Activated naive CD8-positive, alpha-beta T cell (primary cell): ENCODE measurements around the gene STX8.

ENCODE experiments used
- H3K27ac Mint-ChIP-seq: one replicate; pipeline ENCODE4 v1.8.0; 2021; ENCODE audit warnings: mixed read lengths
- H3K27me3 Mint-ChIP-seq: one replicate; pipeline ENCODE4 v1.8.0; 2021; ENCODE audit warnings: mixed read lengths
- H3K36me3 Mint-ChIP-seq: one replicate; pipeline ENCODE4 v1.8.0; 2021; ENCODE audit warnings: mixed read lengths
- H3K4me1 Mint-ChIP-seq: one replicate; pipeline ENCODE4 v1.8.0; 2021; ENCODE audit warnings: low read depth, mixed read lengths
- H3K4me3 Mint-ChIP-seq: one replicate; pipeline ENCODE4 v1.8.0; 2021; ENCODE audit warnings: mild to moderate bottlenecking, mixed read lengths
- H3K9me3 Mint-ChIP-seq: one replicate; pipeline ENCODE4 v1.8.0; 2021; ENCODE audit warnings: low read depth, mixed read lengths

STX8 gene

DNA sequence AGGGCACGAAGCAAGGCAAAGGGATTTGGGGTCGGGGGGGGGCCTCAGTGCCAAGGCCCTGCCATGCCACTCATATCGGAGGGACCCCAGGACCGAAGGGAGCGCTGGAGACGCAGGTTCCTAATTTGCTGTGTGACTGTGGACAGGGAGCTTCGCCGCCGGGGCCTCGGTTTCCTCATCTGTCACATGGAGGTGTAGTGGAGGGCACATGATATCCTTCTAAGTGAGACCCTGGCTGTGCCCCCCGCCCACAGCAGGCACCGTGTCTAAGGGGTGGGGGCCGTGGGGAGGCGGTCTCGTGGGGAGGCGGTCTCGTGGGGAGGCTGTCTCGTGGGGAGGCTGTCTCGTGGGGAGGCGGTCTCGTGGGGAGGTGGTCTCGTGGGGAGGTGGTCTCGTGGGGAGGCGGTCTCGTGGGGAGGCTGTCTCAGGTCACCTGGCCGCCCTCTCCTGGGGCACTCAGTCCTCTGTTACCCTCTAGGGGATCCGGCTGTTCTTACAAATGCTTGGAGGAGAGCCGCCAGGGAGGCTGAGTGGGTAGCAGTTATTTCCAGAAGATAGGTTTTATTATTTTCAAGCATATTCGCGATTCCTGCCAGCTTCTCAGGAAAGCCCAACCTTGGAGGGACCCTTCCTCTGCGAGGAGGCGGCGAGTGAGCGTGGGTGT, 349.4 kb downstream of the STX8 start:
- Mint-ChIP-seq H3K4me1 (no peaks in the 10 kb centered on the region), H3K36me3 (no peaks in the 10 kb centered on the region), H3K9me3 (no peaks in the 10 kb centered on the region), H3K27me3 (peaks cover 2% of the 10 kb centered on the region), H3K4me3 (no peak overlapping the region), H3K27ac (no peak overlapping the region)

DNA sequence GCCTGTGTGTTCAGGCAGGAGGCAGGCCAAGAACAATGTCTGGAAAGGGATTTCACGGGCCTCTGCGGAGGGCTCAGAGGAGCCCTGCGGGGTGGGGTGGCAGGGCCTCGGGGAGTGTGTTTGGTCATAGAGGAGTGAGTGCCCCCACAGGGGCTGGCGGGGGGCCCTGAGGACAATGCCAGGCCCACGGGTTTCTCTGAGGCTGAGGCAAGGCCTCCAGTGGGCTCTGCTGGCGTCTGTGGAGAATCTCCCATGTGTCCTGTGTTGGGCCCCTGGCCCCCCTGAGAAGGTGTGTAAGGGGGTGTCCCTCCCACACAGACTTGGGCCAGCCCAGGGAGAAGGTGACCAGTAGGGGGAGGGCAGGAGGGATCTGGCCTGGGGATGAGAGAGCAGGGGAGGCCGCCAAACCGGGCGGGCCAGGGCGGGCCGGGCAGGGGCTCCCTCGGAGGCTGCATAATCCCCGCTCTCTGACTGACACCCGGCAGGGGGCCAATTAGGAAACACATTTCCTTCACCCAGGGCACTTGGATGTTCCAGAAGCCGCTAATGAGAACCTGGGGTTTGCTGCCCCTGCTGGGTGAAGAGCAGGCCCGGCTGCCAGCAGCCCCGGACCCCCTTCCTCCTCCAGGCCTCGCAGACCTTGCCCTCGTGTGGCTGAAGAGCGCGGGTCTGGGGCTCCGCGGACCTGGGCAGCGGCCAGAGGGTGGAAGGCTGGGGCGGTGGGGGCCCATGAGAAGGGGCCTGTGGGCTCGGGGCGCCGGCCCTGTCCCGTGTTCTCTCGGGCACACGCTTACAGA, 350.1 kb downstream of the STX8 start:
- H3K9me3 Mint-ChIP-seq: no peaks in the 10 kb centered on the region
- no peak overlapping the region for H3K27ac Mint-ChIP-seq
- no peak overlapping the region for H3K4me3 Mint-ChIP-seq
- H3K4me1 Mint-ChIP-seq: no peaks in the 10 kb centered on the region
- H3K36me3 Mint-ChIP-seq: no peaks in the 10 kb centered on the region
- peaks cover 2% of the 10 kb centered on the region for H3K27me3 Mint-ChIP-seq

DNA sequence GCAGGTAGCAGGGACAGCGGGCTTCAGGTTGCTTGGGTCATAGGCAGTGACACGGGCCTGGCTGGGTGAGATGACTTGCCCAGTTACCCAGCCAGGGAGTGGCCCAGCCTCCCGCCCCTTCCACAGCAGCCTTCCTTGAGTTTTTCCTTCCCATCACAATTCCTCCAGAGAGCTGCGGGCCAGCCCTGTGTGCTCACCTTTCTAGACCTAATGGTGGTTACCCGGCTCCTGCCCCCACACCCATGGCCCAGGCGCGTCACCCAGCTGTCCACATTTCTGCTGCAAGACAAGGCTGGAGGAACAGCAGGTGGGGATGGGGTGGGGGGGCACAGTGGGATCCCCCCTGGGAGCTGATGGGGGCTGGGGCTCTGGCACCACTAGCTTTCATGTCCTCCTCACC, 351.1 kb downstream of the STX8 start:
- H3K9me3 Mint-ChIP-seq: no peaks in the 10 kb centered on the region
- H3K4me1 Mint-ChIP-seq: no peaks in the 10 kb centered on the region
- H3K4me3 Mint-ChIP-seq: no peak overlapping the region
- H3K36me3 Mint-ChIP-seq: no peaks in the 10 kb centered on the region
- no peak overlapping the region for H3K27ac Mint-ChIP-seq
- H3K27me3 Mint-ChIP-seq: peaks cover 1% of the 10 kb centered on the region

DNA sequence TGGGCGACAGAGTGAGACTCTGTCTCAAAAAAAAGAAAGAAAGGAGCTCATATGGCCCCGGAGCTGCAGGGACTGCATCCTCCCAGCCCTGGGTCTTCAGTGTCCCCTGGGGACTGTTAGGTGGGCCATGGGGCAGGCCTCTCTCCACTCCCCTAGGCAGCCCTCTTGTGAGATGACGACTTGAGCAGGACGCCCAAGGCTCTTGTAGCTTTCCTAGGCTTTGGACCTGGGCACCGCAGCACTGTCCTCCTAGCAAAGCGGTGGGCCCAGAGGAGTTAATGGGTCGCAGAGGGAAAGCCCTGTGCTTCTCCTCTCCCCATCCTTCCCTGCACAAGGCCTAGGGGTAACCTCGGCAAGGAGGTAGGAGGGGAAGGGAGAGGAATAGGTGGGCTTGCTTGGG, 352.1 kb downstream of the STX8 start:
- Mint-ChIP-seq H3K4me3 (no peak overlapping the region), H3K27ac (no peak overlapping the region), H3K9me3 (no peaks in the 10 kb centered on the region), H3K36me3 (no peaks in the 10 kb centered on the region), H3K27me3 (no peaks in the 10 kb centered on the region), H3K4me1 (no peaks in the 10 kb centered on the region)

DNA sequence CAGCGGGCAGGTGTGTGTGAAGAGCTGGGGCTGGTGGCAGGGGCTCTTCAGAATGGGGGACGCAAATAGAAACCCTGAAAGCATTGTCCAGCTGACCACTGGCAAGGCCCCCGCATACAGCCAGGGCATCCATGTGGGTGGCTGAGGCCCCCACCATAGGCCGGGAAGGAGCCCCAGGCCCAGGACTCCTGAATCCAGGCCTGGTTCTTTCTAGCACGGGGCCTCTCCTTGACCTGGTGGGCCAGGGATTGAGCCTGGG, 353.8 kb downstream of the STX8 start:
- Mint-ChIP-seq H3K9me3 (peaks cover 3% of the 10 kb centered on the region), H3K27ac (no peak overlapping the region), H3K36me3 (peaks cover 3% of the 10 kb centered on the region), H3K4me3 (no peak overlapping the region), H3K27me3 (peaks cover 1% of the 10 kb centered on the region), H3K4me1 (no peaks in the 10 kb centered on the region)

DNA sequence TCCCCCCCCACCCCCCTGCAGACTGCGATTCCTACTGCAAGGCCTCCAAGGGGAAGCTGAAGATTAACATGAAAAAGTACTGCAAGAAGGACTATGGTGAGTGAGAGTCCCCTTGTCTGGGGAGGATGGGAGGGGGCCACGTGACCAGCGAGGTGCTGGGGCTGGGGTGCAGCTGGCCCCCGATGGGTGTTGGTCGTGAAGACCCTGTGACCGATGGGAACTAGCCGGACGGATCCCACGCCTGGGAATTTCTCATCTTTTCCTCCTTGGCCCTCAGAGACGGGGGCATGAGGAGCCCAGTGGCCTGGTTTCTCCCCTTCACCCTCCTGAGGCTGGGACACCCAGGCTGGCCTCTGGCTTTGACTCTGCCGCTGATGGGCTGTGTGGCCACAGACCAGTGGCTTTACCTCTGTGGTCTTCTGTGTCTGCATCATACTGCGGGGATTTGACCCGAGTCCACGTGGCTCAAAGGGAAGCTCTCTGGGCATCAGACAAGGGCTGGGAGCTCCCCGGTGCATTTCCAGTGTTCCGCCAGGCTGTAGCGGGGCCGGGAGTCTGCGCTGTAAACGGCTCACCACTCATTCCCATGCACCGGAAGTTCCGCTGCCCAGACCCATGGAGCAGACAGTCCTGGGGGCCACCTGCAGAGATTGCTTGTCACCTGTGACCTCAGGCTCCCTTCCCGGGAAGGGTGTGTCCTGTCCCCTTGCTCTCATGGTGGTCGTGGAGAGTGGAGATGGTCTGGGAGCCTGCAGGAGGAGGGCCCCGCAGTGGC, 354.3 kb downstream of the STX8 start:
- Mint-ChIP-seq H3K27me3 (peaks cover 1% of the 10 kb centered on the region), H3K9me3 (peaks cover 6% of the 10 kb centered on the region), H3K36me3 (peaks cover 3% of the 10 kb centered on the region), H3K4me1 (no peaks in the 10 kb centered on the region), H3K27ac (no peak overlapping the region), H3K4me3 (no peak overlapping the region)

DNA sequence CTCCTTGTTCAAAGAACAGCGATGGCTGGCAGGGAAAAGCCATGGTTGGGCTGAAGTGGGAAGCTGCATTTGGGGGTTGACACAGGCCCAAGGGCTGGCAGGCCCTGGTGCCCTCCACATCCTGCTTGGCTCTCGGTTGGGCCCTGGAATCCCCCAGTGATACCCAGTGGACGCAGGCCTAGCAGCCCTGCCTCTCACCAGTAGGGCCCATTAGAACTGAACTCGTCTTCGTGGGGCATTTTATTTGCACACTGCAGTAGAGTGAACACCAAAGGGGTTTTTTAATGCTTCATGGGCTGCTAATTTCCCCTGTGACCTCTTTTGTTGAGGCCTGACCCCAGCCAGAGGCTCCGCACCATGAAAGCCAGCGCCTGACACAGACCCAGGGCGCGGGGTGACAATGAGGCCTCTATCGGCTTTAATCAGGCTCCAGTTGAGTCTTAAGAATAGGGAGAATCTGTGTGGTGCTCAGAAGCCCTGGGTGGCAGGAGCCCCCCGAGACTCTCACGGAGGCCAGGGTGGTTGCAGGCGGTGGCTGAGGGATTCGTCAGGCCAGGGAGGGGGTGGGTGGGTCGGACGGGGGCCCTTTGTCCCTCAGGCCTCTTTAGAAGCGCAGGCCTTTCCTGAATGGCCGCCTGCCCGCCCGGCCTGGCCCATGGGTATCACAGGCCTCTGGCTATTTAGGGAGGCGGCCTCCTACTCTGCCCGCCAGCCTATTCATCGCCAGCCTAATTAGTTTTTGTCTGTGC, 355.0 kb downstream of the STX8 start:
- Mint-ChIP-seq H3K4me3 (no peak overlapping the region), H3K4me1 (no peaks in the 10 kb centered on the region), H3K36me3 (peaks cover 4% of the 10 kb centered on the region), H3K9me3 (peaks cover 13% of the 10 kb centered on the region), H3K27me3 (peaks cover 1% of the 10 kb centered on the region), H3K27ac (no peak overlapping the region)

DNA sequence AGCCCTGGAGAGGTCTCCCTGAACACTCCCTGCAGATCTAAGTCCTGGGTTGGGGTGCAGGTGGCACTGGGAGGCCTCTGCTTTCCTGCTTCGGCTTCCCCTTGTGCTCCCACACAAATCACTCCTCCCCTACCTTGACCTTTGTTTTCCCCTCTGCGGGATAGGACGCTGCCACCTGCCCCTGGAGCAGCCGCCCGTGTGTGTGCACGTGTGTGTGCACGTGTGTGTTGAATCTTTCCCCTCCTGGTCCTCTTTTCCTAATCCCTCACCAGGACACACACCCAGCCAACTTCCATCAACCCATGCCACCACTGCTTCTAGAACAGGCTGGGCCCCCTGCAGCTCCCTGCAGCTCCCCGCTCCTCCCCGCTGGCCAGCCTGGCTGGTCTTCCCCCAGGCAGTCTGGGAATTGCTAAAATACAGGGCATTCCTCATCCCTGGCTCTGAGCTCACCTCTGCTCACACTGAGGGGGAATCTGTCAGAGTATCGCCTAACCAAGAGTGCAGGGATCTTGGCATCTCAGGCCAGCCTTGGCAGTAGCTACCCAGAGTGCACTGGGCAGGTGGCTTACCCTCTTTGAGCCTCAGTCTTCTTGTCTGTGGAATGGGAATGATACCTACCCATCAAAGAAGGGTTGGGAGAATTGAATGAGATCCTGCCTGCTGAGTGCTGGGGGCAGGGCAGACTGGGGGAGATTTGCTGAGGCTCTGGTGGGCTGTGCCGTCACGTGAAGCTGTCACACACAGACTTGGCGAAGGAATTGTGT, 355.8 kb downstream of the STX8 start:
- H3K4me3 Mint-ChIP-seq: no peak overlapping the region
- H3K27ac Mint-ChIP-seq: no peak overlapping the region
- peaks cover 1% of the 10 kb centered on the region for H3K27me3 Mint-ChIP-seq

DNA sequence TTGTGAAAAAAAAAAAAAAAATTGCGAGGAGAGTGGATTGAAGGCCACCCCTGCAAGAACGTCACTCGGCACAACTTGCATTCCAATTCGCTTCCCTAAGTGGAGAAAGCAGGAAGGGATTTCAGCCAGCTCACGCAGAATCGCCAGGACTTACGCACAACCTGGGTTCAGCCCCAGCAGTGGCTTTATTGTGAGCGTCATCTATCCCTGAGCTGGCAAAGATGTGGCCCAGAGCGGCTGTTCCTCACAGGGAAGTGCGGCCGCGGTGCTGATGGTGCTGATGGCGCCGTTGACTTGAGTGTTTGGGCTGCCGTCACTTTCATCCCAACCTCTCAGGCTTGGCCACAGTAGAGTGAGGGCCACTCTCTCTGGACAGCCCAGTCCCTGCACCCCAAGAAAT, 356.7 kb downstream of the STX8 start:
- Mint-ChIP-seq H3K27ac (no peak overlapping the region), H3K9me3 (peaks cover 18% of the 10 kb centered on the region)

More for the DNA sequence above, 355.8 kb downstream of the STX8 start:
- H3K36me3 Mint-ChIP-seq: peaks cover 8% of the 10 kb centered on the region
- no peaks in the 10 kb centered on the region for H3K4me1 Mint-ChIP-seq
- peaks cover 18% of the 10 kb centered on the region for H3K9me3 Mint-ChIP-seq

DNA sequence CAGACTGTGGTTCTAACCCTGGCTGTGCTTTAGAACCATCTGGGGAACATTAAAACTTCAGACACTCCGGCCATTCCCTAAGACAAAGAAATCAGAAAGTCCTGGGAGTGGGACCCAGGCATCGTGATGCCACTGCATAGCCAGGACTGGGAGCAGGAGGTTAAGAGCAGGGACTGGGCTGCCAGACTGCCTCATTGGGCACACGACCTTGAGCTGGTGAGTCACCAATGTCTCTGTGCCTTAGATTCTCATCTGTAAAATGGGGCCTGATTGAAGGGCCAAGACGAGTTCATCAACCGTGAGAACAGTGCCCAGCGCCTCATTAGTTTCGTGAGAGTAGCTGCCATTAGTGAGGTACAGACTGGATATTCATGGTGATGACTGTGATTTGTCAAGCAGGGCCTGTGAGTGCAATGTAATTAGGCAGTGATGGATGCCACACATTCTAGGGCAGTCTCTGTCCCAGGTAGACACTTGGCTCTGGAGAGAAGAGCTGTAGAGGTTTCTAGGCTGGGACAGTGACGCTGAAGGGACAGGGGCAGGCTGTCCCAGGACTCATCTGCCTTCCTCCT, 357.5 kb downstream of the STX8 start:
- H3K27me3 Mint-ChIP-seq: peaks cover 1% of the 10 kb centered on the region
- H3K36me3 Mint-ChIP-seq: peaks cover 8% of the 10 kb centered on the region
- H3K27ac Mint-ChIP-seq: no peak overlapping the region
- no peaks in the 10 kb centered on the region for H3K4me1 Mint-ChIP-seq
- peaks cover 18% of the 10 kb centered on the region for H3K9me3 Mint-ChIP-seq
- no peak overlapping the region for H3K4me3 Mint-ChIP-seq

More for the DNA sequence above, 356.7 kb downstream of the STX8 start:
- H3K4me1 Mint-ChIP-seq: no peaks in the 10 kb centered on the region
- H3K4me3 Mint-ChIP-seq: no peak overlapping the region
- peaks cover 8% of the 10 kb centered on the region for H3K36me3 Mint-ChIP-seq
- peaks cover 1% of the 10 kb centered on the region for H3K27me3 Mint-ChIP-seq

DNA sequence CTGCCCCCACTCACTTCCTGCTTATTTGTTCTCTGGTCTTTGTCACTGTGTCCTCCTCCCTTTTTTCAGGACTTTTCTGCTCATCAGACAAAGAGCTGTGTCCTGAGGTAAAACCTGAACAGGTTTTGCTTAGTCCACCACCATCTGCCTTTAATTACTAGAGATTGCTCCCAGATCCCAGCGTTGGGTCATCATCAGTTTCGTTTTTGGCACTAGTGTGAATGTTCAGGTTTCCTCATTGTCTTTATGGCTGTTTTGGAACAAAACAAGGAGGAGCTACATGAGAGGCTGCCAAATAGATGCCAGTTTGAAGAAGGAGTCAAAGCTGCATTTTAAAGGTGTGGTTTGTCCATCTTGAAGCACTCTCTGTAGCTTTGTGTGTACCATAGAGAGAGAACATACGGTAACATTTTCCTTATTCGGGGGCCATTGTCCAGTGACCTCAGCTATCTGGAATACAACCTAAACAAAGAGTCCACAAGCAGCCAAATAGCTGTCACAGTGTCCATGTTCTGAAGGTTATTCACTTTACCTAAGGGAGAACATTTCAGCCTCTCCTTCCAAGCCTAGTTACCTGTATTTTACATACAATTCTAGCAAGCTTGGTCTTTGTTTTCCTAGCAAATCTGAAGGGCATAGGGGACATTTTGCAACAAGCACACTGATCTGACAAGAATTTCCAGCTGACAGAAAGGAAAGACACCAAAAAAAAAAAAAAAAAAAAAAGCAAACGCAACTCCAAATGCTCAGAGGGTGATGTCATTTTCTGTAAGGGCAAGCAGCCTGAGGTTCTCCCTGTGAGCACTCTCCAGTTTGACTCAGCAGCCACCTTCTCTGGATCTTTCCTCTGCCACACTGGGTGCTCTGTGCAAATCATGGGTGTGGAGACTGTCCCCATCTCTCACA, 358.2 kb downstream of the STX8 start:
- Mint-ChIP-seq H3K4me1 (no peaks in the 10 kb centered on the region), H3K27me3 (peaks cover 1% of the 10 kb centered on the region), H3K9me3 (peaks cover 18% of the 10 kb centered on the region), H3K4me3 (no peak overlapping the region), H3K27ac (no peak overlapping the region), H3K36me3 (peaks cover 8% of the 10 kb centered on the region)

DNA sequence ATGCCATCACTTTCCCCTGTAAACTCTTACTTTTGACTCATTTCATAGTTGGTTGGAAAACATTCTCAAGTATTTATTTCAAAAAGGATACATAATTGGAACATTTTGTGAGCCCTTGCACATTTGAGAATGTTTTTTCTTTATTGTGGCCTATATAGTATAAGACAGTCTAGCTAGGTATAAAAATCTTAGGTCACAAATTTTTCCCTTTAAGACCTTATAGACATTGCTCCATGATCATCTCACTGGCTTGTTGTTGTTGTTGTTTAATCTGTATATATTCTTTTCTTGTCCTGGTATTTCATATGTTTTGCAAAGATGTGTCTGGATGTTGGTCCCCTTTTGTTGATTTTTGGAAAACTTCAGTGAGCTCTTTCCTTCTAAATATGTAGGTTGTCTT, 360.2 kb downstream of the STX8 start:
- Mint-ChIP-seq H3K4me3 (no peak overlapping the region), H3K27ac (no peak overlapping the region), H3K9me3 (peaks cover 18% of the 10 kb centered on the region), H3K4me1 (no peaks in the 10 kb centered on the region), H3K36me3 (peaks cover 8% of the 10 kb centered on the region), H3K27me3 (peaks cover 1% of the 10 kb centered on the region)

DNA sequence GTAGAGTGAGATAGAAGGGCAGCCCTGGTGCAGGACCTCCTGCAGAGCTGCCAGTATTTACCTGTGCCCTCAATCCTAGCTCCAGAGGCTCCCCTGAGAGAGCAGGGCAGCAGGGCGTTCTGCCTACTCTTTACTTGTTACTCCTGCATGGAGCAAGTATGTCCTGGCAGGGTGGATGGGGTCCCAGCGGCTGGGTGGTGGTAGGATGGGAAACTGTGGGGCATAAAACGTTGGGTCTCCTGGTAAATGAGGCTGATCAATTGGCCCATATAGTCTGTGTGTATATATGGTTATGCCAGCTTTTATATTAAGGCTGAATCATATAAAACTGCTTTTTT, 362.3 kb downstream of the STX8 start:
- Mint-ChIP-seq H3K36me3 (peaks cover 8% of the 10 kb centered on the region), H3K27me3 (peaks cover 1% of the 10 kb centered on the region), H3K27ac (no peak overlapping the region), H3K4me1 (no peaks in the 10 kb centered on the region), H3K4me3 (no peak overlapping the region), H3K9me3 (peaks cover 18% of the 10 kb centered on the region)
